Activated T-cell treated with anti-CD3 and anti-CD28 coated beads, Interleukin-2, amount 50 U/mL, for 1 hour (primary cell): ENCODE results near the gene ZNF488.

Experiments
- DNase-seq: peaks from one replicate; pipeline ENCODE4 v3.0.0-alpha.2; 2020

ZNF488 gene

GRCh38 chr10:47364911-47365310 lies 19.2 kb downstream of the ZNF488 start:
- no peak for DNase-seq

GRCh38 chr10:47364366-47364765 lies 19.7 kb downstream of the ZNF488 start:
- no peak for DNase-seq

- no peak for DNase-seq
These were observed 20.3 kb downstream of the ZNF488 start for GRCh38 chr10:47363781-47364180.

- no peak for DNase-seq
These were observed 21.9 kb downstream of the ZNF488 start for GRCh38 chr10:47362199-47362598.

- no peak for DNase-seq
These were observed 22.8 kb downstream of the ZNF488 start for GRCh38 chr10:47361293-47361692.

GRCh38 chr10:47360419-47361040 lies 23.6 kb downstream of the ZNF488 start:
- no peak for DNase-seq

GRCh38 chr10:47359626-47360418 lies 24.3 kb downstream of the ZNF488 start:
- no peak for DNase-seq

GRCh38 chr10:47359101-47359500 lies 25.0 kb downstream of the ZNF488 start:
- no peak for DNase-seq

GRCh38 chr10:47358457-47358856 lies 25.6 kb downstream of the ZNF488 start:
- no peak for DNase-seq

- DNase-seq: no peak
These were observed 26.2 kb downstream of the ZNF488 start for GRCh38 chr10:47357911-47358310.

GRCh38 chr10:47357131-47357582 lies 26.9 kb downstream of the ZNF488 start:
- no peak for DNase-seq

GRCh38 chr10:47356708-47357107 lies 27.4 kb downstream of the ZNF488 start:
- DNase-seq: no peak

GRCh38 chr10:47354900-47355299 lies 29.2 kb downstream of the ZNF488 start:
- DNase-seq: no peak

GRCh38 chr10:47354165-47354564 lies 29.9 kb downstream of the ZNF488 start:
- DNase-seq: no peak

GRCh38 chr10:47353351-47353750 lies 30.7 kb downstream of the ZNF488 start:
- no peak for DNase-seq

GRCh38 chr10:47351899-47352815 lies 31.9 kb downstream of the ZNF488 start:
- DNase-seq: no peak

GRCh38 chr10:47350671-47351640 lies 33.1 kb downstream of the ZNF488 start:
- no peak for DNase-seq

- DNase-seq: no peak
These were observed 34.1 kb downstream of the ZNF488 start for GRCh38 chr10:47349941-47350371.

- DNase-seq: no peak
These were observed 34.6 kb downstream of the ZNF488 start for GRCh38 chr10:47349516-47349915.

- DNase-seq: no peak
These were observed 35.2 kb downstream of the ZNF488 start for GRCh38 chr10:47348661-47349470.

- DNase-seq: no peak
These were observed 35.9 kb downstream of the ZNF488 start, which contains the start of gene RBP3 for GRCh38 chr10:47348138-47348651. TSS of gene RBP3 (plus strand) at chr10:47348363. CDS start at chr10:47348485, 122 bp downstream.
